ENCODE data around the gene FOXE3.

Gene FOXE3

GRCh38 chr1:47378147-47378546 is 37.9 kb upstream of the FOXE3 start:
- no CpG with 5 or more reads among the region's 1 CpG for WGBS, 2 donors (ENCODE audit: extremely low coverage in 2 of 2, insufficient read length in 2 of 2, insufficient replicate concordance in 1 of 2)
- Histone ChIP-seq H3K4me3 (ENCODE audit: low read length in 2 of 2) (no peak overlapping the region), H3K79me1 (ENCODE audit: low read depth, low read length) (peaks cover 2% of the 10 kb centered on the region), H4K8ac (ENCODE audit: low read depth, low read length) (no peak overlapping the region), H3K9me3 (replicated peaks in 1 of 2; ENCODE audit: control insufficient read depth in 2 of 2, insufficient read depth in 1 of 2, low read depth in 1 of 2, low read length in 2 of 2) (no peaks in the 10 kb centered on the region), H2BK15ac (ENCODE audit: low read length) (no peak overlapping the region), H2AK5ac (ENCODE audit: low read depth, low read length) (no peak overlapping the region), H3K27me3 (ENCODE audit: control insufficient read depth in 3 of 3, insufficient read depth in 3 of 3, low read depth in 1 of 3, low read length in 3 of 3) (no peaks in the 10 kb centered on the region), H3K9ac (ENCODE audit: low read depth, low read length, poor library complexity) (no peak overlapping the region), H4K91ac (ENCODE audit: low read depth, low read length, poor library complexity) (no peak overlapping the region), H3K36me3 (replicated peaks in 1 of 2; ENCODE audit: control insufficient read depth in 2 of 2, insufficient read depth in 2 of 2, low read length in 2 of 2) (peaks cover 3 to 84% of the 10 kb centered on the region in 2 donors), H3K27ac (replicated peaks; ENCODE audit: low read length) (no peak overlapping the region), H3K23ac (ENCODE audit: low read depth, low read length, poor library complexity) (no peak overlapping the region), H3K18ac (ENCODE audit: low read length) (no peak overlapping the region), H2AFZ (ENCODE audit: low read length) (no peak overlapping the region), H3K4me2 (ENCODE audit: insufficient read depth, low read length, poor library complexity, severe bottlenecking) (no peak overlapping the region), H2BK120ac (ENCODE audit: low read depth, low read length) (no peak overlapping the region), H3K4me1 (ENCODE audit: control insufficient read depth in 2 of 2, insufficient read depth in 1 of 2, low read depth in 1 of 2, low read length in 2 of 2) (no peaks in the 10 kb centered on the region), H3K14ac (ENCODE audit: low read length) (no peak overlapping the region), H2BK5ac (ENCODE audit: low read length) (no peak overlapping the region), H2BK12ac (ENCODE audit: low read length) (no peak overlapping the region), H3K4ac (ENCODE audit: low read length) (no peak overlapping the region)
- DNase-seq (ENCODE audit: low spot score) = no peak

DNA sequence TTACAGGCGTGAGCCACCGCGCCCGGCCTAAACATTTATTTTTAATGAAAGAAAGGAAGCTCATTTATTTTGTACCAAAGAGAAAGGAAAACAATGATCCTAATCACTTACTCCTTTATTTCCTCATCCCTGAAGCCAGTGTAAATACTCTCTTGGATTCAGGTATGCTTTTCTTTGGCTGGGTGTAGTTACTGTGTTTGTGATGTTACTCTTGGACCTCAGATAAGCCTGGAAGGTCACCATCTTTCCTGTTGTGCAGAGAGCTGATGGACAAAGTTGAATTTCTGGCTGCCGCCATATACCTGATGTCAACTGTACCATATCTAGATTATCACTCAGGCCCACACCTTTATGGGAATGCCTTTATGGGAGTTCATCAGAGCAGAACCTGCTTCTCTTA is 35.4 kb upstream of the FOXE3 start:
- Histone ChIP-seq H3K4me1 (ENCODE audit: control insufficient read depth in 2 of 2, insufficient read depth in 1 of 2, low read depth in 1 of 2, low read length in 2 of 2) (no peaks in the 10 kb centered on the region), H3K27ac (replicated peaks; ENCODE audit: low read length) (no peak overlapping the region), H2AK5ac (ENCODE audit: low read depth, low read length) (no peak overlapping the region), H2BK12ac (ENCODE audit: low read length) (no peak overlapping the region), H3K36me3 (replicated peaks in 1 of 2; ENCODE audit: control insufficient read depth in 2 of 2, insufficient read depth in 2 of 2, low read length in 2 of 2) (peaks cover 3 to 61% of the 10 kb centered on the region in 2 donors), H3K14ac (ENCODE audit: low read length) (no peak overlapping the region), H2BK120ac (ENCODE audit: low read depth, low read length) (no peak overlapping the region), H4K8ac (ENCODE audit: low read depth, low read length) (no peak overlapping the region), H3K79me1 (ENCODE audit: low read depth, low read length) (peaks cover 2% of the 10 kb centered on the region), H2BK15ac (ENCODE audit: low read length) (no peak overlapping the region), H3K18ac (ENCODE audit: low read length) (no peak overlapping the region), H3K9ac (ENCODE audit: low read depth, low read length, poor library complexity) (no peak overlapping the region), H3K9me3 (replicated peaks in 1 of 2; ENCODE audit: control insufficient read depth in 2 of 2, insufficient read depth in 1 of 2, low read depth in 1 of 2, low read length in 2 of 2) (no peaks in the 10 kb centered on the region), H3K23ac (ENCODE audit: low read depth, low read length, poor library complexity) (no peak overlapping the region), H2BK5ac (ENCODE audit: low read length) (no peak overlapping the region), H3K4me2 (ENCODE audit: insufficient read depth, low read length, poor library complexity, severe bottlenecking) (no peak overlapping the region), H3K27me3 (ENCODE audit: control insufficient read depth in 3 of 3, insufficient read depth in 3 of 3, low read depth in 1 of 3, low read length in 3 of 3) (no peaks in the 10 kb centered on the region), H2AFZ (ENCODE audit: low read length) (no peak overlapping the region), H4K91ac (ENCODE audit: low read depth, low read length, poor library complexity) (no peak overlapping the region), H3K4ac (ENCODE audit: low read length) (no peak overlapping the region), H3K4me3 (ENCODE audit: low read length in 2 of 2) (no peak overlapping the region)
- no peak for DNase-seq (ENCODE audit: low spot score)
- no CpG with 5 or more reads among the region's 5 CpGs for WGBS, 2 donors (ENCODE audit: extremely low coverage in 2 of 2, insufficient read length in 2 of 2, insufficient replicate concordance in 1 of 2)

GRCh38 chr1:47382399-47382983 is 33.6 kb upstream of the FOXE3 start:
- H3K4me1 ChIP-seq (ENCODE audit: control insufficient read depth in 2 of 2, insufficient read depth in 1 of 2, low read depth in 1 of 2, low read length in 2 of 2) = no peaks in the 10 kb centered on the region
- peaks cover 3 to 48% of the 10 kb centered on the region in 2 donors for H3K36me3 ChIP-seq (replicated peaks in 1 of 2; ENCODE audit: control insufficient read depth in 2 of 2, insufficient read depth in 2 of 2, low read length in 2 of 2)
- H3K4ac ChIP-seq (ENCODE audit: low read length) = no peak overlapping the region
- H4K91ac ChIP-seq (ENCODE audit: low read depth, low read length, poor library complexity) = no peak overlapping the region
- no peak overlapping the region for H3K23ac ChIP-seq (ENCODE audit: low read depth, low read length, poor library complexity)
- WGBS, 2 donors (ENCODE audit: extremely low coverage in 2 of 2, insufficient read length in 2 of 2, insufficient replicate concordance in 1 of 2) = no CpG with 5 or more reads among the region's 3 CpGs
- H3K4me3 ChIP-seq (ENCODE audit: low read length in 2 of 2) = no peak overlapping the region
- H3K4me2 ChIP-seq (ENCODE audit: insufficient read depth, low read length, poor library complexity, severe bottlenecking) = no peak overlapping the region
- no peak overlapping the region for H2BK15ac ChIP-seq (ENCODE audit: low read length)
- H2AFZ ChIP-seq (ENCODE audit: low read length) = no peak overlapping the region
- no peak overlapping the region for H2BK120ac ChIP-seq (ENCODE audit: low read depth, low read length)
- no peak overlapping the region for H3K27ac ChIP-seq (replicated peaks; ENCODE audit: low read length)
- no peaks in the 10 kb centered on the region for H3K27me3 ChIP-seq (ENCODE audit: control insufficient read depth in 3 of 3, insufficient read depth in 3 of 3, low read depth in 1 of 3, low read length in 3 of 3)
- no peaks in the 10 kb centered on the region for H3K9me3 ChIP-seq (replicated peaks in 1 of 2; ENCODE audit: control insufficient read depth in 2 of 2, insufficient read depth in 1 of 2, low read depth in 1 of 2, low read length in 2 of 2)
- H3K9ac ChIP-seq (ENCODE audit: low read depth, low read length, poor library complexity) = no peak overlapping the region
- no peak overlapping the region for H3K18ac ChIP-seq (ENCODE audit: low read length)
- H4K8ac ChIP-seq (ENCODE audit: low read depth, low read length) = no peak overlapping the region
- no peak overlapping the region for H2BK12ac ChIP-seq (ENCODE audit: low read length)
- no peak overlapping the region for H2AK5ac ChIP-seq (ENCODE audit: low read depth, low read length)
- no peak overlapping the region for H3K14ac ChIP-seq (ENCODE audit: low read length)
- no peak for DNase-seq (ENCODE audit: low spot score)
- H3K79me1 ChIP-seq (ENCODE audit: low read depth, low read length) = peaks cover 2% of the 10 kb centered on the region
- no peak overlapping the region for H2BK5ac ChIP-seq (ENCODE audit: low read length)

DNA sequence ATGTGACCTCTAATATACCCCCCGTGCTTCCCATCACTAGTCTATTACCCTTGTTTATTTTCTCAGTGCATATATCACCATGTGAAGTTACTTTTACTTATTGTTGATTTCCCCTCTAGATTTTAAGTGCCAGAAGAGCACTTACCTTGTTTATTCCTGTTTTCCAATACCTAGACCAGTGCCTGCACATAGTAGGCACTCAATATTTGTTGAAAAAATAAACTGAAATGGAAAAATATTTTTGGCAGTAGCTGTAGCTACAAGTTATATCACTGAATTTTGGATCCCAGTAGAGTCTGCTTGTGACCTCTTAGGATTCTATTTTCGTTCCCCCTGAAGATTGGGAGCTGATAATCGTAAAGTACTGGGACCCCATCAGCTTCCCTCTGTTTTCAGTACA is 32.0 kb upstream of the FOXE3 start:
- Histone ChIP-seq H2BK120ac (ENCODE audit: low read depth, low read length) (no peak overlapping the region), H3K9me3 (replicated peaks in 1 of 2; ENCODE audit: control insufficient read depth in 2 of 2, insufficient read depth in 1 of 2, low read depth in 1 of 2, low read length in 2 of 2) (no peaks in the 10 kb centered on the region), H3K79me1 (ENCODE audit: low read depth, low read length) (peaks cover 2% of the 10 kb centered on the region), H4K91ac (ENCODE audit: low read depth, low read length, poor library complexity) (no peak overlapping the region), H2AFZ (ENCODE audit: low read length) (no peak overlapping the region), H4K8ac (ENCODE audit: low read depth, low read length) (no peak overlapping the region), H3K23ac (ENCODE audit: low read depth, low read length, poor library complexity) (no peak overlapping the region), H3K14ac (ENCODE audit: low read length) (no peak overlapping the region), H3K4me1 (ENCODE audit: control insufficient read depth in 2 of 2, insufficient read depth in 1 of 2, low read depth in 1 of 2, low read length in 2 of 2) (no peaks in the 10 kb centered on the region), H3K4me2 (ENCODE audit: insufficient read depth, low read length, poor library complexity, severe bottlenecking) (no peak overlapping the region), H3K4ac (ENCODE audit: low read length) (no peak overlapping the region), H2BK12ac (ENCODE audit: low read length) (no peak overlapping the region), H2AK5ac (ENCODE audit: low read depth, low read length) (no peak overlapping the region), H3K36me3 (replicated peaks in 1 of 2; ENCODE audit: control insufficient read depth in 2 of 2, insufficient read depth in 2 of 2, low read length in 2 of 2) (peaks cover 3 to 32% of the 10 kb centered on the region in 2 donors), H3K18ac (ENCODE audit: low read length) (no peak overlapping the region), H3K9ac (ENCODE audit: low read depth, low read length, poor library complexity) (no peak overlapping the region), H3K27me3 (ENCODE audit: control insufficient read depth in 3 of 3, insufficient read depth in 3 of 3, low read depth in 1 of 3, low read length in 3 of 3) (peaks cover 0 to 5% (median 0%) of the 10 kb centered on the region in 3 experiments), H3K27ac (replicated peaks; ENCODE audit: low read length) (no peak overlapping the region), H3K4me3 (ENCODE audit: low read length in 2 of 2) (no peak overlapping the region), H2BK5ac (ENCODE audit: low read length) (no peak overlapping the region), H2BK15ac (ENCODE audit: low read length) (no peak overlapping the region)
- WGBS, 2 donors (ENCODE audit: extremely low coverage in 2 of 2, insufficient read length in 2 of 2, insufficient replicate concordance in 1 of 2) = no CpG with 5 or more reads among the region's 3 CpGs
- no peak for DNase-seq (ENCODE audit: low spot score)

Data from neuronal stem cell (in vitro differentiated cells).